CD4-positive, alpha-beta T cell (primary cell): ENCODE data around the gene C8G. TPM values are rescaled to one million over a fixed set of nuclear protein-coding genes. Genes with fewer than 3 reads are reported as not detected.
A peak's percentile ranks its signal among the peaks of the same experiment; 100 is the strongest.

Experiments used
- ATAC-seq: fragments of 200-7000 bp; cut with Tn5 transposase; one replicate; pipeline ENCODE4 v1.10.0; 2022; ENCODE audit warnings: mild to moderate bottlenecking; ENCODE audit not compliant: poor library complexity
- CTCF ChIA-PET: fragments of 350-600 bp; sonication (Branson Sonifier 250); formaldehyde crosslinking; loops from one replicate; lab custom pipeline; 2021; ENCODE audit warnings: antibody characterized with exemption, inconsistent platforms; lab: Charles Lee
- POLR2A ChIA-PET: fragments of 350-600 bp; sonication (Branson Sonifier 250); formaldehyde crosslinking; loops from one replicate; lab custom pipeline; 2021; ENCODE audit warnings: antibody characterized with exemption, inconsistent platforms; lab: Charles Lee
- DNase-seq, 14 experiments: peaks; one replicate each; pipeline ENCODE4 v3.0.0-alpha.2; 2013 to 2020; ENCODE audit warnings: mixed read lengths in 2 of 14
- H3K27ac ChIP-seq, 2 donors: one replicate each; pipeline versions ENCODE4 v1.5.1 to v1.7.0; 2013; ENCODE audit warnings: low read length in 2 of 2, low read depth in 1 of 2, mild to moderate bottlenecking in 1 of 2
- H3K27me3 ChIP-seq, 2 experiments: 1 replicate in 1 of 2; 2 replicates in 1 of 2; pipeline versions ENCODE4 v1.6.1 to v1.7.0; 2013; ENCODE audit warnings: low read length in 2 of 2, control low read depth in 1 of 2, mild to moderate bottlenecking in 1 of 2, moderate library complexity in 1 of 2; ENCODE audit not compliant: insufficient read depth in 2 of 2, control insufficient read depth in 1 of 2
- H3K36me3 ChIP-seq: one replicate; pipeline ENCODE4 v1.6.1; 2013; ENCODE audit warnings: low read length, control low read depth; ENCODE audit not compliant: insufficient read depth
- H3K4me1 ChIP-seq: one replicate; pipeline ENCODE4 v1.6.1; 2013; ENCODE audit warnings: low read length, control low read depth; ENCODE audit not compliant: insufficient read depth
- H3K4me3 ChIP-seq: one replicate; pipeline ENCODE4 v1.5.1; 2013; ENCODE audit warnings: mild to moderate bottlenecking, low read length, moderate library complexity
- H3K9me3 ChIP-seq, 2 experiments: 1 replicate in 1 of 2; 2 replicates in 1 of 2; pipeline versions ENCODE4 v1.6.1 to v1.7.0; 2013; ENCODE audit warnings: low read length in 2 of 2, mild to moderate bottlenecking in 2 of 2, control low read depth in 1 of 2, moderate library complexity in 1 of 2; ENCODE audit not compliant: control insufficient read depth in 1 of 2, insufficient read depth in 1 of 2
- H3K27ac Mint-ChIP-seq: one replicate; pipeline ENCODE4 v1.8.0; 2020; ENCODE audit warnings: mixed read lengths
- H3K27me3 Mint-ChIP-seq: one replicate; pipeline ENCODE4 v1.8.0; 2021; ENCODE audit warnings: mixed read lengths
- H3K36me3 Mint-ChIP-seq: one replicate; pipeline ENCODE4 v1.8.0; 2021; ENCODE audit warnings: low read depth, mixed read lengths
- H3K4me1 Mint-ChIP-seq: one replicate; pipeline ENCODE4 v1.8.0; 2021; ENCODE audit warnings: low read depth, mixed read lengths
- H3K4me3 Mint-ChIP-seq: one replicate; pipeline ENCODE4 v1.8.0; 2020; ENCODE audit warnings: mild to moderate bottlenecking, mixed read lengths
- H3K9me3 Mint-ChIP-seq: one replicate; pipeline ENCODE4 v1.8.0; 2020; ENCODE audit warnings: mixed read lengths
- CTCF ChIP-seq: fragments of 200-600 bp; IDR thresholded peaks from one replicate; pipeline ENCODE4 v1.8.0; 2022; ENCODE audit warnings: antibody characterized with exemption, mild to moderate bottlenecking
- intact Hi-C, 2 experiments: fragments of 100-400 bp; cut with DNase I in 1 of 2; cut with micrococcal nuclease in 1 of 2; formaldehyde crosslinking; loops; one replicate each; pipeline versions ENCODE4 v1.15.1 to v1.9.0; 2023 to 2025; cut with DNase I, micrococcal nuclease
- total RNA-seq, 174 experiments: library from RNA in 2 of 174; stranded (reverse) in 2 of 174; gene quantifications; one replicate each; pipeline ENCODE4 v1.2.3 and lab custom pipeline; 2021 to 2026

Gene C8G
- total RNA-seq, 2 experiments from 2014 or later = not detected

DNA sequence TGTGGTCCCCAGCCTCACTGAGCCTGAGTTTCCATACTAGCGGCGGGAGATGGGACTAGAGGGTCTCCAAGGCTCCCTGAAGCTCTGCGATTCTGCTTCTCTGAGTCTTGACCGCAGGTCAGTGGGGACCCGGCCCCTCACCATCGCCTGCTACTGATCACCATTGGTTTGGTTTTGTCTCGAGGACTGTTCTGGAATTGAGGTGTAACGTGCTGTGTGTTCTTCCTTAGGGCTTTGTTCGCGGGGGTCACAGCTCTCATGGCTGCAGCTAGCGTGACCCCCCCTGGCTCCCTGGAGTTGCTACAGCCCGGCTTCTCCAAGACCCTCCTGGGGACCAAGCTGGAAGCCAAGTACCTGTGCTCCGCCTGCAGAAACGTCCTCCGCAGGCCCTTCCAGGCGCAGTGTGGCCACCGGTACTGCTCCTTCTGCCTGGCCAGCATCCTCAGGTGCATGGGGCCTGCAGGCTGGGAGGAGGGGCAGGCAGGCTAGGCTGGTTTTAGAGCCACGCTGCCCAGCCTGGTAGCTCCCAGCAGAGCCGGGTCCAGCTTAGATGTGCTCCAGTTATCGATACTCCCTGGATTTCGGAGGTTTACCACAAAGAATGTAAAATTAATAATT, 46.5 kb upstream of the C8G start:
- Mint-ChIP-seq H3K36me3 (peaks cover 37% of the 10 kb centered on the region), H3K27me3 (no peaks in the 10 kb centered on the region), H3K9me3 (no peaks in the 10 kb centered on the region), H3K27ac (no peak overlapping the region), H3K4me1 (peaks cover 39% of the 10 kb centered on the region), H3K4me3 (no peak overlapping the region)
- no peaks in the 10 kb centered on the region for H3K27me3 ChIP-seq
- peaks cover 41% of the 10 kb centered on the region for H3K4me1 ChIP-seq
- ChIA-PET POLR2A (no interaction called here), CTCF (interaction anchor here (0.7 to 1.5 kb wide), 3 partner anchors 12 to 131 kb away, joined by 3 to 4 read pairs (median 3); partner anchors contain the start of genes AJM1 and TRAF2)
- no peaks in the 10 kb centered on the region for H3K9me3 ChIP-seq
- ATAC-seq = no peak
- TF ChIP-seq CTCF = no peak
- no peak for DNase-seq
- H3K27ac ChIP-seq = no peak overlapping the region
- intact Hi-C loops = no loop called here
- H3K36me3 ChIP-seq = peaks cover 41% of the 10 kb centered on the region
- no peak overlapping the region for H3K4me3 ChIP-seq

- CTCF ChIA-PET = interaction anchor here (0.8 kb wide), 1 partner anchor 57 kb away, joined by 3 read pairs; the partner anchor contains the start of gene AJM1
- Histone ChIP-seq H3K27me3 (no peaks in the 10 kb centered on the region), H3K27ac (no peak overlapping the region)
Observed at GRCh38 chr9:136899196-136899595, 45.8 kb upstream of the C8G start.

GRCh38 chr9:136900556-136900955, 44.5 kb upstream of the C8G start:
- no peak overlapping the region for H3K4me3 ChIP-seq
- peak overlapping the region in 1 of 2 donors; percentile 94 for H3K27ac ChIP-seq
- H3K4me1 ChIP-seq = peaks cover 49% of the 10 kb centered on the region
- intact Hi-C loops = loop anchor here in 1 of 2 experiments (10.0 kb wide), 1 partner anchor 96 kb away; the partner anchor contains the start of gene RABL6
- no peak for ATAC-seq
- POLR2A ChIA-PET = interaction anchor here (0.6 kb wide), 1 partner anchor 13 kb away, joined by 3 read pairs; no protein-coding TSS in a partner anchor
- no peaks in the 10 kb centered on the region for H3K27me3 ChIP-seq
- CTCF ChIA-PET = no interaction called here
- H3K36me3 Mint-ChIP-seq = peaks cover 43% of the 10 kb centered on the region
- no peak for TF ChIP-seq CTCF
- no peaks in the 10 kb centered on the region for H3K27me3 Mint-ChIP-seq
- peaks cover 41% of the 10 kb centered on the region for H3K4me1 Mint-ChIP-seq
- peak in 1 of 14 experiments; percentile 8 for DNase-seq
- no peak overlapping the region for H3K4me3 Mint-ChIP-seq
- H3K36me3 ChIP-seq = peaks cover 37% of the 10 kb centered on the region
- peak overlapping the region; percentile 91 for H3K27ac Mint-ChIP-seq
- H3K9me3 Mint-ChIP-seq = no peaks in the 10 kb centered on the region
- no peaks in the 10 kb centered on the region for H3K9me3 ChIP-seq

More at GRCh38 chr9:136899196-136899595, 45.8 kb upstream of the C8G start:
- no peak for TF ChIP-seq CTCF
- DNase-seq (no peak), ATAC-seq (no peak)
- H3K4me3 Mint-ChIP-seq = no peak overlapping the region
- Histone ChIP-seq H3K36me3 (peaks cover 41% of the 10 kb centered on the region), H3K4me1 (peaks cover 47% of the 10 kb centered on the region), H3K4me3 (no peak overlapping the region), H3K9me3 (no peaks in the 10 kb centered on the region)
- peaks cover 39% of the 10 kb centered on the region for H3K4me1 Mint-ChIP-seq
- peak overlapping the region; percentile 44 for H3K27ac Mint-ChIP-seq
- no peaks in the 10 kb centered on the region for H3K9me3 Mint-ChIP-seq
- peaks cover 37% of the 10 kb centered on the region for H3K36me3 Mint-ChIP-seq
- H3K27me3 Mint-ChIP-seq = no peaks in the 10 kb centered on the region
- intact Hi-C loops = no loop called here
- POLR2A ChIA-PET = no interaction called here
